ENCODE measurements around the gene PRR18. TPM values are rescaled to one million over a fixed set of nuclear protein-coding genes. Genes with fewer than 3 reads are reported as not detected.

Gene PRR18
- total and polyA plus RNA-seq, 2 donors from 2014 or later: 0.19 TPM; not detected in 1

GRCh38 chr6:166274739-166275370, 33.3 kb downstream of the PRR18 start:
- peaks cover 2% of the 10 kb centered on the region for H3K27me3 ChIP-seq (ENCODE audit: control insufficient read depth, insufficient read depth, low read length)
- no peaks in the 10 kb centered on the region for H3K9me3 ChIP-seq (ENCODE audit: control insufficient read depth in 2 of 3, insufficient read depth in 1 of 3, low read length in 3 of 3)
- no peaks in the 10 kb centered on the region for H3K36me3 ChIP-seq (ENCODE audit: control insufficient read depth in 2 of 3, insufficient read depth in 3 of 3, low read length in 3 of 3)
- DNase-seq: peak in 1 of 5 donors; percentile 69
- H3K27ac ChIP-seq (ENCODE audit: low read depth in 2 of 2, low read length in 2 of 2): no peak overlapping the region
- TF ChIP-seq CTCF (IDR thresholded peaks at IDR 0.05; ENCODE audit: borderline replicate concordance, extremely low read depth, insufficient read depth): no peak
- no peak overlapping the region for H3K9ac ChIP-seq (ENCODE audit: low read length in 3 of 3)
- H3K4me1 ChIP-seq (ENCODE audit: control insufficient read depth in 2 of 3, insufficient read depth in 2 of 3, low read depth in 1 of 3, low read length in 3 of 3): no peaks in the 10 kb centered on the region
- H3K4me3 ChIP-seq (ENCODE audit: low read length in 3 of 3): no peak overlapping the region
- no peak for FAIRE-seq
- intact Hi-C loops (cut with DNase I): loop anchor here (10.0 kb wide), 1 partner anchor 130 kb away; no protein-coding TSS in a partner anchor

- no peak for TF ChIP-seq CTCF (IDR thresholded peaks at IDR 0.05; ENCODE audit: borderline replicate concordance, extremely low read depth, insufficient read depth)
These were observed 34.0 kb downstream of the PRR18 start for GRCh38 chr6:166274163-166274562.

GRCh38 chr6:166271376-166271765, 36.8 kb downstream of the PRR18 start:
- intact Hi-C loops (cut with DNase I): loop anchor here (10.0 kb wide), 1 partner anchor 133 kb away; no protein-coding TSS in a partner anchor
- no peak for DNase-seq
- no peaks in the 10 kb centered on the region for H3K36me3 ChIP-seq (ENCODE audit: control insufficient read depth in 2 of 3, insufficient read depth in 3 of 3, low read length in 3 of 3)
- no peaks in the 10 kb centered on the region for H3K4me1 ChIP-seq (ENCODE audit: control insufficient read depth in 2 of 3, insufficient read depth in 2 of 3, low read depth in 1 of 3, low read length in 3 of 3)
- peaks cover 11% of the 10 kb centered on the region for H3K27me3 ChIP-seq (ENCODE audit: control insufficient read depth, insufficient read depth, low read length)
- H3K9ac ChIP-seq (ENCODE audit: low read length in 3 of 3): no peak overlapping the region
- TF ChIP-seq CTCF (IDR thresholded peaks at IDR 0.05; ENCODE audit: borderline replicate concordance, extremely low read depth, insufficient read depth): no peak
- no peaks in the 10 kb centered on the region for H3K9me3 ChIP-seq (ENCODE audit: control insufficient read depth in 2 of 3, insufficient read depth in 1 of 3, low read length in 3 of 3)
- FAIRE-seq: no peak
- H3K27ac ChIP-seq (ENCODE audit: low read depth in 2 of 2, low read length in 2 of 2): no peak overlapping the region
- no peak overlapping the region for H3K4me3 ChIP-seq (ENCODE audit: low read length in 3 of 3)

More at GRCh38 chr6:166274163-166274562, 34.0 kb downstream of the PRR18 start:
- DNase-seq (no peak), FAIRE-seq (no peak)
- Histone ChIP-seq H3K27me3 (ENCODE audit: control insufficient read depth, insufficient read depth, low read length) (peaks cover 2% of the 10 kb centered on the region), H3K27ac (ENCODE audit: low read depth in 2 of 2, low read length in 2 of 2) (no peak overlapping the region), H3K9ac (ENCODE audit: low read length in 3 of 3) (no peak overlapping the region), H3K36me3 (ENCODE audit: control insufficient read depth in 2 of 3, insufficient read depth in 3 of 3, low read length in 3 of 3) (no peaks in the 10 kb centered on the region), H3K4me3 (ENCODE audit: low read length in 3 of 3) (no peak overlapping the region), H3K4me1 (ENCODE audit: control insufficient read depth in 2 of 3, insufficient read depth in 2 of 3, low read depth in 1 of 3, low read length in 3 of 3) (no peaks in the 10 kb centered on the region), H3K9me3 (ENCODE audit: control insufficient read depth in 2 of 3, insufficient read depth in 1 of 3, low read length in 3 of 3) (no peaks in the 10 kb centered on the region)
- intact Hi-C loops (cut with DNase I): loop anchor here (10.0 kb wide), 1 partner anchor 131 kb away; no protein-coding TSS in a partner anchor

Data from kidney (tissue), 14 donors.